Astrocyte (in vitro differentiated cells and primary cell): ENCODE measurements around the gene FUT8. TPM values are rescaled to one million over a fixed set of nuclear protein-coding genes. Genes with fewer than 3 reads are reported as not detected.

Source experiments
- DNase-seq: peaks from one replicate; pipeline ENCODE4 v3.0.0-alpha.2; 2010; ENCODE audit warnings: low read depth
- FAIRE-seq: peaks from 2 replicates; lab custom pipeline; 2011; peaks lifted over from hg19 to GRCh38; lab: Jason Lieb, UNC
- H2AFZ ChIP-seq: 2 replicates; pipeline ENCODE4 v1.6.0; 2012; ENCODE audit warnings: low read depth, low read length, inconsistent platforms
- H3K27ac ChIP-seq: 2 replicates; pipeline ENCODE4 v1.5.1; 2011; ENCODE audit warnings: low read depth, low read length, inconsistent platforms
- H3K27me3 ChIP-seq: 2 replicates; pipeline ENCODE4 v1.6.0; 2011; ENCODE audit warnings: low read length, inconsistent platforms; ENCODE audit not compliant: insufficient read depth
- H3K36me3 ChIP-seq: 2 replicates; pipeline ENCODE4 v1.5.1; 2011; ENCODE audit warnings: low read length, inconsistent platforms; ENCODE audit not compliant: insufficient read depth
- H3K4me1 ChIP-seq: 2 replicates; pipeline ENCODE4 v1.5.1; 2011; ENCODE audit warnings: low read length, inconsistent platforms; ENCODE audit not compliant: insufficient read depth
- H3K4me2 ChIP-seq: 2 replicates; pipeline ENCODE4 v1.6.0; 2012; ENCODE audit warnings: low read length, inconsistent platforms
- H3K4me3 ChIP-seq: 2 replicates; pipeline ENCODE4 v1.5.1; 2011; ENCODE audit warnings: low read depth, mild to moderate bottlenecking, low read length, inconsistent platforms; ENCODE audit not compliant: insufficient read depth
- H3K79me2 ChIP-seq: 2 replicates; pipeline ENCODE4 v1.6.0; 2012; ENCODE audit warnings: mild to moderate bottlenecking, low read length, inconsistent platforms; ENCODE audit not compliant: insufficient read depth
- H3K9ac ChIP-seq: 2 replicates; pipeline ENCODE4 v1.6.0; 2012; ENCODE audit warnings: mild to moderate bottlenecking, low read length, inconsistent platforms
- H3K9me3 ChIP-seq: 2 replicates; pipeline ENCODE4 v1.5.1; 2012; ENCODE audit warnings: low read depth, mild to moderate bottlenecking, low read length, inconsistent platforms; ENCODE audit not compliant: insufficient read depth
- H4K20me1 ChIP-seq: 2 replicates; pipeline ENCODE4 v1.6.0; 2012; ENCODE audit warnings: low read length, inconsistent platforms; ENCODE audit not compliant: insufficient read depth
- H3K27ac Mint-ChIP-seq: one replicate; pipeline ENCODE4 v1.8.0; 2021; ENCODE audit warnings: mild to moderate bottlenecking, mixed read lengths; ENCODE audit not compliant: unreplicated experiment
- H3K27me3 Mint-ChIP-seq: one replicate; pipeline ENCODE4 v1.8.0; 2021; ENCODE audit warnings: low read depth, mixed read lengths; ENCODE audit not compliant: unreplicated experiment
- H3K36me3 Mint-ChIP-seq: one replicate; pipeline ENCODE4 v1.8.0; 2021; ENCODE audit warnings: low read depth, mixed read lengths; ENCODE audit not compliant: unreplicated experiment
- H3K4me1 Mint-ChIP-seq: one replicate; pipeline ENCODE4 v1.8.0; 2021; ENCODE audit warnings: low read depth, mixed read lengths; ENCODE audit not compliant: unreplicated experiment
- H3K4me3 Mint-ChIP-seq: one replicate; pipeline ENCODE4 v1.8.0; 2021; ENCODE audit warnings: mild to moderate bottlenecking, moderate library complexity, mixed read lengths; ENCODE audit not compliant: unreplicated experiment
- H3K9me3 Mint-ChIP-seq: one replicate; pipeline ENCODE4 v1.8.0; 2021; ENCODE audit warnings: mild to moderate bottlenecking, mixed read lengths; ENCODE audit not compliant: unreplicated experiment
- CTCF ChIP-seq: IDR thresholded peaks from 2 replicates; pipeline ENCODE4 v1.5.1; 2011; ENCODE audit warnings: low read depth, mild to moderate bottlenecking, inconsistent platforms, low read length, moderate library complexity; ENCODE audit not compliant: insufficient read depth
- EZH2 ChIP-seq: IDR thresholded peaks from 2 replicates; pipeline ENCODE4 v1.6.1; 2012; ENCODE audit warnings: mild to moderate bottlenecking, low read length, inconsistent platforms; ENCODE audit not compliant: insufficient read depth
- total RNA-seq: library from RNA; stranded (reverse); gene quantifications from 2 replicates; pipeline ENCODE4 v1.2.1, GENCODE V29; 2021

FUT8 gene
- total RNA-seq, 1 donor from 2014 or later: 52.7 TPM

- no peaks in the 10 kb centered on the region for H3K9me3 ChIP-seq
- peaks cover 11% of the 10 kb centered on the region for H4K20me1 ChIP-seq
- no peak for FAIRE-seq
- no peak overlapping the region for H3K27ac Mint-ChIP-seq
- no peak overlapping the region for H2AFZ ChIP-seq
- no peaks in the 10 kb centered on the region for H3K36me3 ChIP-seq
- no peaks in the 10 kb centered on the region for H3K27me3 Mint-ChIP-seq
- no peak for TF ChIP-seq EZH2
- TF ChIP-seq CTCF: no peak
- H3K9ac ChIP-seq: no peak overlapping the region
- peaks cover 51% of the 10 kb centered on the region for H3K79me2 ChIP-seq
- no peaks in the 10 kb centered on the region for H3K27me3 ChIP-seq
- H3K9me3 Mint-ChIP-seq: no peaks in the 10 kb centered on the region
- no peak overlapping the region for H3K4me2 ChIP-seq
- no peaks in the 10 kb centered on the region for H3K4me1 Mint-ChIP-seq
- no peak overlapping the region for H3K4me3 Mint-ChIP-seq
- H3K27ac ChIP-seq: no peak overlapping the region
- no peak overlapping the region for H3K4me3 ChIP-seq
- no peaks in the 10 kb centered on the region for H3K36me3 Mint-ChIP-seq
- H3K4me1 ChIP-seq: no peaks in the 10 kb centered on the region
- DNase-seq: no peak
These were observed 136.3 kb downstream of the FUT8 start for GRCh38 chr14:65548878-65549277.

GRCh38 chr14:65549429-65549828 is 136.9 kb downstream of the FUT8 start:
- peaks cover 49% of the 10 kb centered on the region for H3K79me2 ChIP-seq
- H3K4me1 Mint-ChIP-seq: no peaks in the 10 kb centered on the region

More at GRCh38 chr14:65549429-65549828, 136.9 kb downstream of the FUT8 start:
- Mint-ChIP-seq H3K4me3 (no peak overlapping the region), H3K36me3 (no peaks in the 10 kb centered on the region), H3K27ac (no peak overlapping the region), H3K27me3 (no peaks in the 10 kb centered on the region), H3K9me3 (no peaks in the 10 kb centered on the region)
- Histone ChIP-seq H2AFZ (no peak overlapping the region), H3K27me3 (no peaks in the 10 kb centered on the region), H3K27ac (no peak overlapping the region), H3K4me1 (no peaks in the 10 kb centered on the region), H3K4me3 (no peak overlapping the region), H3K36me3 (no peaks in the 10 kb centered on the region), H3K9ac (no peak overlapping the region), H3K4me2 (no peak overlapping the region), H4K20me1 (peaks cover 12% of the 10 kb centered on the region), H3K9me3 (no peaks in the 10 kb centered on the region)
- TF ChIP-seq CTCF (no peak), EZH2 (no peak)
- FAIRE-seq (no peak), DNase-seq (no peak)
